CD4-positive, alpha-beta T cell (primary cell): Measurements from ENCODE around the gene SMARCC2. TPM values are rescaled to one million over a fixed set of nuclear protein-coding genes. Genes with fewer than 3 reads are reported as not detected.
A peak's percentile ranks its signal among the peaks of the same experiment; 100 is the strongest.

ENCODE experiments used
- ATAC-seq: fragments of 200-7000 bp; cut with Tn5 transposase; one replicate; pipeline ENCODE4 v1.10.0; 2022; ENCODE audit warnings: mild to moderate bottlenecking; ENCODE audit not compliant: poor library complexity
- CTCF ChIA-PET: fragments of 350-600 bp; sonication (Branson Sonifier 250); formaldehyde crosslinking; loops from one replicate; lab custom pipeline; 2021; ENCODE audit warnings: antibody characterized with exemption, inconsistent platforms; lab: Charles Lee
- POLR2A ChIA-PET: fragments of 350-600 bp; sonication (Branson Sonifier 250); formaldehyde crosslinking; loops from one replicate; lab custom pipeline; 2021; ENCODE audit warnings: antibody characterized with exemption, inconsistent platforms; lab: Charles Lee
- DNase-seq, 14 experiments: peaks; one replicate each; pipeline ENCODE4 v3.0.0-alpha.2; 2013 to 2020; ENCODE audit warnings: mixed read lengths in 2 of 14
- H3K27ac ChIP-seq, 2 donors: one replicate each; pipeline versions ENCODE4 v1.5.1 to v1.7.0; 2013; ENCODE audit warnings: low read length in 2 of 2, low read depth in 1 of 2, mild to moderate bottlenecking in 1 of 2
- H3K27me3 ChIP-seq, 2 experiments: 1 replicate in 1 of 2; 2 replicates in 1 of 2; pipeline versions ENCODE4 v1.6.1 to v1.7.0; 2013; ENCODE audit warnings: low read length in 2 of 2, control low read depth in 1 of 2, mild to moderate bottlenecking in 1 of 2, moderate library complexity in 1 of 2; ENCODE audit not compliant: insufficient read depth in 2 of 2, control insufficient read depth in 1 of 2
- H3K36me3 ChIP-seq: one replicate; pipeline ENCODE4 v1.6.1; 2013; ENCODE audit warnings: low read length, control low read depth; ENCODE audit not compliant: insufficient read depth
- H3K4me1 ChIP-seq: one replicate; pipeline ENCODE4 v1.6.1; 2013; ENCODE audit warnings: low read length, control low read depth; ENCODE audit not compliant: insufficient read depth
- H3K4me3 ChIP-seq: one replicate; pipeline ENCODE4 v1.5.1; 2013; ENCODE audit warnings: mild to moderate bottlenecking, low read length, moderate library complexity
- H3K9me3 ChIP-seq, 2 experiments: 1 replicate in 1 of 2; 2 replicates in 1 of 2; pipeline versions ENCODE4 v1.6.1 to v1.7.0; 2013; ENCODE audit warnings: low read length in 2 of 2, mild to moderate bottlenecking in 2 of 2, control low read depth in 1 of 2, moderate library complexity in 1 of 2; ENCODE audit not compliant: control insufficient read depth in 1 of 2, insufficient read depth in 1 of 2
- H3K27ac Mint-ChIP-seq: one replicate; pipeline ENCODE4 v1.8.0; 2020; ENCODE audit warnings: mixed read lengths
- H3K27me3 Mint-ChIP-seq: one replicate; pipeline ENCODE4 v1.8.0; 2021; ENCODE audit warnings: mixed read lengths
- H3K36me3 Mint-ChIP-seq: one replicate; pipeline ENCODE4 v1.8.0; 2021; ENCODE audit warnings: low read depth, mixed read lengths
- H3K4me1 Mint-ChIP-seq: one replicate; pipeline ENCODE4 v1.8.0; 2021; ENCODE audit warnings: low read depth, mixed read lengths
- H3K4me3 Mint-ChIP-seq: one replicate; pipeline ENCODE4 v1.8.0; 2020; ENCODE audit warnings: mild to moderate bottlenecking, mixed read lengths
- H3K9me3 Mint-ChIP-seq: one replicate; pipeline ENCODE4 v1.8.0; 2020; ENCODE audit warnings: mixed read lengths
- CTCF ChIP-seq: fragments of 200-600 bp; IDR thresholded peaks from one replicate; pipeline ENCODE4 v1.8.0; 2022; ENCODE audit warnings: antibody characterized with exemption, mild to moderate bottlenecking
- intact Hi-C, 2 experiments: fragments of 100-400 bp; cut with DNase I in 1 of 2; cut with micrococcal nuclease in 1 of 2; formaldehyde crosslinking; loops; one replicate each; pipeline versions ENCODE4 v1.15.1 to v1.9.0; 2023 to 2025; cut with DNase I, micrococcal nuclease
- total RNA-seq, 174 experiments: library from RNA in 2 of 174; stranded (reverse) in 2 of 174; gene quantifications; one replicate each; pipeline ENCODE4 v1.2.3 and lab custom pipeline; 2021 to 2026

Gene SMARCC2
- total RNA-seq, 2 experiments from 2014 or later, result 104 to 109 TPM

- peak overlapping the region; percentile 86 for H3K27ac Mint-ChIP-seq
- H3K27ac ChIP-seq, result peak overlapping the region; percentile 77
- peaks cover 73% of the 10 kb centered on the region for H3K4me1 Mint-ChIP-seq
- peak in 3 of 14 experiments; percentile 25 to 44 (median 33) for DNase-seq
- ATAC-seq, result no peak
- peaks cover 71% of the 10 kb centered on the region for H3K4me1 ChIP-seq
- peaks cover 34% of the 10 kb centered on the region for H3K36me3 ChIP-seq
- peak overlapping the region; percentile 97 for H3K4me3 Mint-ChIP-seq
- no peaks in the 10 kb centered on the region for H3K9me3 Mint-ChIP-seq
- ChIA-PET POLR2A (interaction anchor here (0.6 to 6.5 kb wide), 28 partner anchors 9 to 1848 kb away, joined by 3 to 133 read pairs (median 6); partner anchors contain the start of genes BAZ2A, CBX5, CNPY2 and DNAJC14), CTCF (interaction anchor here (1.3 to 9.6 kb wide), 7 partner anchors 10 to 129 kb away, joined by 3 to 138 read pairs (median 16); partner anchors contain the start of genes ANKRD52, MYL6, MYL6B and SMARCC2)
- H3K27me3 Mint-ChIP-seq, result no peaks in the 10 kb centered on the region
- H3K27me3 ChIP-seq, result no peaks in the 10 kb centered on the region
- H3K9me3 ChIP-seq, result no peaks in the 10 kb centered on the region
- no peak for TF ChIP-seq CTCF
- H3K4me3 ChIP-seq, result peak overlapping the region; percentile 99
- H3K36me3 Mint-ChIP-seq, result peaks cover 59% of the 10 kb centered on the region
- intact Hi-C loops, result loop anchor here (1.0 to 5.0 kb wide), 4 partner anchors 9 to 386 kb away; partner anchors contain the start of genes GDF11 (in 1 of the 2) and MYL6 (in 1 of the 2)
Measured at GRCh38 chr12:56128670-56129205, 60.5 kb downstream of the SMARCC2 start.

GRCh38 chr12:56127888-56128669, 61.2 kb downstream of the SMARCC2 start, which contains the start of gene ESYT1:
TSS of gene ESYT1 (plus strand) at chr12:56128267. CDS start at chr12:56128320, 53 bp downstream.
- Histone ChIP-seq H3K4me1 (peaks cover 66% of the 10 kb centered on the region), H3K36me3 (peaks cover 28% of the 10 kb centered on the region), H3K27me3 (no peaks in the 10 kb centered on the region), H3K9me3 (no peaks in the 10 kb centered on the region), H3K4me3 (peak within 1 kb of the TSS; percentile 99), H3K27ac (peak within 1 kb of the TSS; percentile 77)
- H3K27me3 Mint-ChIP-seq, result no peaks in the 10 kb centered on the region
- TF ChIP-seq CTCF, result no peak
- H3K4me3 Mint-ChIP-seq, result peak within 1 kb of the TSS; percentile 97
- H3K9me3 Mint-ChIP-seq, result no peaks in the 10 kb centered on the region
- ChIA-PET CTCF (interaction anchor here (0.6 to 9.6 kb wide), 11 partner anchors 10 to 390 kb away, joined by 3 to 138 read pairs (median 5); partner anchors contain the start of genes ANKRD52, MYL6, MYL6B and SMARCC2), POLR2A (interaction anchor here (0.6 to 6.5 kb wide), 38 partner anchors 10 to 1848 kb away, joined by 3 to 133 read pairs (median 4); partner anchors contain the start of genes BAZ2A, CBX5, CNPY2 and DNAJC14)
- DNase-seq, result peak; percentile 93 to 100 (median 96)
- H3K27ac Mint-ChIP-seq, result peak within 1 kb of the TSS; percentile 86
- peaks cover 69% of the 10 kb centered on the region for H3K4me1 Mint-ChIP-seq
- ATAC-seq, result peak; percentile 90
- peaks cover 52% of the 10 kb centered on the region for H3K36me3 Mint-ChIP-seq
- intact Hi-C loops, result loop anchor here (1.0 to 5.0 kb wide), 6 partner anchors 9 to 386 kb away; partner anchors contain the start of genes CS (in 1 of the 2), GDF11 (in 1 of the 2), MYL6 (in 1 of the 2) and SMARCC2 (in 1 of the 2)

GRCh38 chr12:56127485-56127887, 61.8 kb downstream of the SMARCC2 start:
- Mint-ChIP-seq H3K36me3 (peaks cover 48% of the 10 kb centered on the region), H3K9me3 (no peaks in the 10 kb centered on the region), H3K27me3 (no peaks in the 10 kb centered on the region), H3K27ac (peak overlapping the region; percentile 86), H3K4me1 (peaks cover 69% of the 10 kb centered on the region), H3K4me3 (peak overlapping the region; percentile 97)
- CTCF ChIA-PET, result interaction anchor here (0.6 to 9.6 kb wide), 11 partner anchors 10 to 389 kb away, joined by 3 to 138 read pairs (median 5); partner anchors contain the start of genes ANKRD52, MYL6, MYL6B and SMARCC2
- intact Hi-C loops, result loop anchor here (2.0 to 5.0 kb wide), 3 partner anchors 61 to 385 kb away; partner anchors contain the start of genes CS (in 1 of the 2), GDF11 (in 1 of the 2) and SMARCC2 (in 1 of the 2)
- POLR2A ChIA-PET, result interaction anchor here (0.6 to 6.5 kb wide), 33 partner anchors 10 to 1847 kb away, joined by 3 to 133 read pairs (median 5); partner anchors contain the start of genes BAZ2A, CBX5, CNPY2 and DNAJC14
- Histone ChIP-seq H3K27ac (peak overlapping the region; percentile 56 to 73), H3K4me1 (peaks cover 64% of the 10 kb centered on the region), H3K27me3 (no peaks in the 10 kb centered on the region), H3K4me3 (peak overlapping the region; percentile 99), H3K36me3 (peaks cover 24% of the 10 kb centered on the region), H3K9me3 (no peaks in the 10 kb centered on the region)
- no peak for TF ChIP-seq CTCF
- DNase-seq (no peak), ATAC-seq (no peak)
